KOPT-K1 (cell line): ENCODE data around the gene ARHGEF39.
"Not testable (repeated sequence)": the region's sequence is repeated elsewhere in the genome, so short reads cannot be mapped to it uniquely, and the experiment has no call there.

Experiments used
- H3K27ac ChIP-seq: fragments of 200-600 bp; sonication (generic); 2 replicates; pipeline ENCODE4 v1.5.1; 2016; ENCODE audit warnings: antibody characterized with exemption, mild to moderate bottlenecking, low read depth, low read length; ENCODE audit not compliant: poor library complexity, severe bottlenecking
- H3K36me3 ChIP-seq: fragments of 200-600 bp; sonication (generic); 2 replicates; pipeline ENCODE4 v1.5.1; 2017; ENCODE audit warnings: antibody characterized with exemption, mild to moderate bottlenecking, low read length, moderate library complexity; ENCODE audit not compliant: insufficient read depth
- H3K9me3 ChIP-seq: fragments of 200-600 bp; sonication (generic); 2 replicates; pipeline ENCODE4 v1.5.1; 2017; ENCODE audit warnings: antibody characterized with exemption, low read length, mild to moderate bottlenecking; ENCODE audit not compliant: insufficient read depth, poor library complexity, severe bottlenecking

ARHGEF39 gene

GRCh38 chr9:35656831-35657545, 8.0 kb downstream of the ARHGEF39 start:
- Histone ChIP-seq H3K9me3 (no peaks in the 10 kb centered on the region), H3K27ac (no peak overlapping the region), H3K36me3 (peaks cover 11% of the 10 kb centered on the region; the same call in 1 of the 2 replicates)

- no peaks in the 10 kb centered on the region for H3K9me3 ChIP-seq
- no peak overlapping the region for H3K27ac ChIP-seq
- H3K36me3 ChIP-seq: peaks cover 11% of the 10 kb centered on the region; the same call in 1 of the 2 replicates
These were observed 8.6 kb downstream of the ARHGEF39 start for GRCh38 chr9:35656348-35656747.

- Histone ChIP-seq H3K36me3 (no peaks in the 10 kb centered on the region), H3K9me3 (no peaks in the 10 kb centered on the region), H3K27ac (no peak overlapping the region)
These were observed 11.4 kb downstream of the ARHGEF39 start for GRCh38 chr9:35653611-35654010.

GRCh38 chr9:35652829-35653209, 12.2 kb downstream of the ARHGEF39 start:
- no peak overlapping the region for H3K27ac ChIP-seq
- no peaks in the 10 kb centered on the region for H3K36me3 ChIP-seq
- H3K9me3 ChIP-seq: no peaks in the 10 kb centered on the region

- Histone ChIP-seq H3K36me3 (no peaks in the 10 kb centered on the region), H3K27ac (no peak overlapping the region), H3K9me3 (no peaks in the 10 kb centered on the region)
These were observed 12.8 kb downstream of the ARHGEF39 start for GRCh38 chr9:35651956-35652828.

GRCh38 chr9:35650341-35651158, 14.4 kb downstream of the ARHGEF39 start, which contains the start of gene SIT1:
SIT1 (minus strand) TSS chr9:35650931; CDS start chr9:35650853, 78 bp downstream.
- H3K9me3 ChIP-seq: no peaks in the 10 kb centered on the region
- H3K27ac ChIP-seq: peak within 1 kb of the TSS; percentile 66
- H3K36me3 ChIP-seq: no peaks in the 10 kb centered on the region

- Histone ChIP-seq H3K9me3 (no peaks in the 10 kb centered on the region), H3K27ac (peak overlapping the region; percentile 66), H3K36me3 (no peaks in the 10 kb centered on the region)
These were observed 15.3 kb downstream of the ARHGEF39 start for GRCh38 chr9:35649431-35650340.

GRCh38 chr9:35646533-35647265, 18.3 kb downstream of the ARHGEF39 start:
- H3K27ac ChIP-seq: peak overlapping the region; percentile 44
- H3K9me3 ChIP-seq: no peaks in the 10 kb centered on the region
- no peaks in the 10 kb centered on the region for H3K36me3 ChIP-seq

- H3K27ac ChIP-seq: peak overlapping the region; percentile 44
- H3K36me3 ChIP-seq: no peaks in the 10 kb centered on the region
- no peaks in the 10 kb centered on the region for H3K9me3 ChIP-seq
These were observed 18.9 kb downstream of the ARHGEF39 start for GRCh38 chr9:35646153-35646532.

GRCh38 chr9:35645736-35646135, 19.3 kb downstream of the ARHGEF39 start:
- not testable (repeated sequence) for H3K36me3 ChIP-seq, H3K9me3 ChIP-seq, H3K27ac ChIP-seq

GRCh38 chr9:35643046-35643445, 21.9 kb downstream of the ARHGEF39 start:
- Histone ChIP-seq H3K9me3 (no peaks in the 10 kb centered on the region), H3K27ac (no peak overlapping the region), H3K36me3 (no peaks in the 10 kb centered on the region)

GRCh38 chr9:35641478-35641877, 23.5 kb downstream of the ARHGEF39 start:
- H3K36me3 ChIP-seq, H3K9me3 ChIP-seq, H3K27ac ChIP-seq: not testable (repeated sequence)

GRCh38 chr9:35640431-35640830, 24.6 kb downstream of the ARHGEF39 start:
- not testable (repeated sequence) for H3K27ac ChIP-seq, H3K36me3 ChIP-seq, H3K9me3 ChIP-seq

- no peaks in the 10 kb centered on the region for H3K36me3 ChIP-seq
- H3K27ac ChIP-seq: no peak overlapping the region
- no peaks in the 10 kb centered on the region for H3K9me3 ChIP-seq
These were observed 25.4 kb downstream of the ARHGEF39 start for GRCh38 chr9:35639631-35640030.
